Activated CD8-positive, alpha-beta memory T cell treated with anti-CD3 and anti-CD28 coated beads, Interleukin-2, amount 10 ng/mL, durations not matched to agents 7 days and 5 days (primary cell): Measurements from ENCODE around the gene BCL7B. TPM values are rescaled to one million over a fixed set of nuclear protein-coding genes. Genes with fewer than 3 reads are reported as not detected.
"Not testable (repeated sequence)": the region's sequence is repeated elsewhere in the genome, so short reads cannot be mapped to it uniquely, and the experiment has no call there.

Experiments used
- ATAC-seq: fragments of 150-1000 bp; cut with Tn5 transposase; one replicate; pipeline ENCODE4 v1.10.0; 2021; ENCODE audit warnings: moderate library complexity
- CTCF ChIA-PET: fragments of 350-600 bp; sonication (Branson Sonifier 250); formaldehyde crosslinking; loops from one replicate; lab custom pipeline; 2021; ENCODE audit warnings: antibody characterized with exemption; lab: Charles Lee
- DNase-seq: peaks from one replicate; pipeline ENCODE4 v3.0.0-alpha.2; 2020
- H3K27ac Mint-ChIP-seq: one replicate; pipeline ENCODE4 v1.8.0; 2021; ENCODE audit warnings: mild to moderate bottlenecking, mixed read lengths
- H3K27me3 Mint-ChIP-seq: one replicate; pipeline ENCODE4 v1.8.0; 2021; ENCODE audit warnings: mixed read lengths
- H3K36me3 Mint-ChIP-seq: one replicate; pipeline ENCODE4 v1.8.0; 2021; ENCODE audit warnings: mild to moderate bottlenecking, mixed read lengths
- H3K4me1 Mint-ChIP-seq: one replicate; pipeline ENCODE4 v1.8.0; 2021; ENCODE audit warnings: mixed read lengths
- H3K4me3 Mint-ChIP-seq: one replicate; pipeline ENCODE4 v1.8.0; 2021; ENCODE audit warnings: mild to moderate bottlenecking, moderate library complexity, mixed read lengths
- H3K9me3 Mint-ChIP-seq: one replicate; pipeline ENCODE4 v1.8.0; 2022; ENCODE audit warnings: low read depth, mixed read lengths
- total RNA-seq, 2 experiments: library from RNA; stranded (reverse); gene quantifications; one replicate each; pipeline ENCODE4 v1.2.3, GENCODE V29; 2021

The BCL7B gene
- total RNA-seq, 2 experiments from 2014 or later = 74.9 to 87.0 TPM

DNA sequence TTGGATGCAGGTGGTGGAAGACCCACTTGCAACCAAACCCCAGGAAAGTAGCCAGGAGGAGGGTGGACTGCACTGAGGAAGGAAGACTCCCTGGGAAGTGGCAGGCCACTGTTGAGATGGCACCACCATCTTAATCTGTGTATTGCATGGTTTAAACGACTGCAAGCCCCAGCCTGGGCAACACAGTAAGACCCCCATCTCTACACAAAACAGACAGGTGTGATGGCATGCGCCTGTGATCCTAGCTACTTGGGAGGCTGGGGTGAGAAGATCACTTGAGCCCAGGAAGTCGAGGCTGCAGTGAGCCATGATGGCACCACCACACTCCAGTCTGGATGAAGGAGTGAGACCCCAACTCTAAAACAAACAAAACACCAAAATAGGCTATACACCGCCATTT, 9.7 kb upstream of the BCL7B start:
- Mint-ChIP-seq H3K4me3 (no peak overlapping the region), H3K9me3 (no peaks in the 10 kb centered on the region), H3K4me1 (peaks cover 27% of the 10 kb centered on the region), H3K27ac (no peak overlapping the region), H3K36me3 (peaks cover 21% of the 10 kb centered on the region), H3K27me3 (no peaks in the 10 kb centered on the region)
- ATAC-seq = no peak
- no peak for DNase-seq
- CTCF ChIA-PET = interaction anchor here (0.7 to 2.2 kb wide), 6 partner anchors 10 to 46 kb away, joined by 3 to 17 read pairs (median 3); partner anchors contain the start of genes BCL7B and TBL2

DNA sequence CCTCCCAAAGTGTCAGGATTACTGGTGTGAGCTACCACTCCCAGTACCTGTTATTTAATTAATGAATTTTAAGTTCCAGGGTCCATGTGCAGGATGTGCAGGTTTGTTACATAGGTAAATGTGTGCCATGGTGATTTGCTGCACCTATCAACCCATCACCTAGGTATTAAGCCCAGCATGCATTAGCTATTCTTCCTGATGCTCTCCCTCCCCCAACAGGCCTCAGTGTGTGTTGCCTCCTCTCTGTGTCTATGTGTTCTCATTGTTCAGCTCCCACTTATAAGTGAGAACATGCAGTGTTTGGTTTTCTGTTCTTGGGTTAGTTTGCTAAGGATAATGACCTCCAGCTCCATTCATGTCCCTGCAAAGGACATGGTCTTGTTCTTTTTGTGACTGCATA, 8.9 kb upstream of the BCL7B start:
- H3K9me3 Mint-ChIP-seq, H3K27me3 Mint-ChIP-seq, DNase-seq: not testable (repeated sequence)
- Mint-ChIP-seq H3K4me1 (peaks cover 29% of the 10 kb centered on the region), H3K27ac (peak overlapping the region; percentile 84), H3K4me3 (peak overlapping the region; percentile 72), H3K36me3 (peaks cover 17% of the 10 kb centered on the region)
- ATAC-seq = peak; percentile 46
- CTCF ChIA-PET = interaction anchor here (0.8 to 2.2 kb wide), 10 partner anchors 10 to 169 kb away, joined by 3 to 17 read pairs (median 4); partner anchors contain the start of genes BCL7B and TBL2

DNA sequence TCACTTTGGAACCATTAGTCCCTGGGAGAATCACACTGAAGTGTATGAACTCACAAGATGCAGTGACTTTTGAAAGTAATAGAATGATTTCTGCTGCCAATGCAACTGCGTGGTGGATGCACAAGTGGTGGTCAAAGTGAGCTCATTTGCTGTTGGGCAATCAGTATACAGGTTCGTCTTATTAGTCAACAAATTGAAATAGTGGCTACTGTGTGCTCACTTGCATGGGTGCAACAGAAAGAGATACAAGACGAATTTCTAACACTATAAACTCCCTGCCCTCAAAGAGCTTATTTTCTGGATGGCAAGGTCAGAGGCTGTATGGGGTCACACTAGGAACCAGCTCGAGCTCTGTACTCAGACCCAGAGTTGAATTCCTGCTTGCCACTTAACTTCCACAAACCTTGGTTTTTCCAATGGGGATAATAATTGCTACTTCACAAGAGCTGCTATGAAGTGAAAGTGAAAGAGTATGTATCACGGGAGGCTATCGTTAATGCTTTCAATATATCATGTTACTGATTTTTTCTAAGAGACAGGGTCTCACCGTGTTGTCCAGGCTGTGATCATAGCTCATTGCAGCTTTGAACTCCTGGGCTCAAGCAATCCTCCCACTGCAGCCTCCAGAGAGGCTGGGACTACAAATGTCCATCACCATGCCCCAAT, 8.3 kb upstream of the BCL7B start:
- peaks cover 13% of the 10 kb centered on the region for H3K36me3 Mint-ChIP-seq
- peak overlapping the region; percentile 72 for H3K4me3 Mint-ChIP-seq
- ATAC-seq (peak; percentile 66), DNase-seq (no peak)
- H3K27ac Mint-ChIP-seq = peak overlapping the region; percentile 84
- no peaks in the 10 kb centered on the region for H3K9me3 Mint-ChIP-seq
- H3K27me3 Mint-ChIP-seq = no peaks in the 10 kb centered on the region
- H3K4me1 Mint-ChIP-seq = peaks cover 29% of the 10 kb centered on the region
- CTCF ChIA-PET = interaction anchor here (0.8 to 2.2 kb wide), 9 partner anchors 9 to 169 kb away, joined by 3 to 17 read pairs (median 4); partner anchors contain the start of genes BCL7B and TBL2

DNA sequence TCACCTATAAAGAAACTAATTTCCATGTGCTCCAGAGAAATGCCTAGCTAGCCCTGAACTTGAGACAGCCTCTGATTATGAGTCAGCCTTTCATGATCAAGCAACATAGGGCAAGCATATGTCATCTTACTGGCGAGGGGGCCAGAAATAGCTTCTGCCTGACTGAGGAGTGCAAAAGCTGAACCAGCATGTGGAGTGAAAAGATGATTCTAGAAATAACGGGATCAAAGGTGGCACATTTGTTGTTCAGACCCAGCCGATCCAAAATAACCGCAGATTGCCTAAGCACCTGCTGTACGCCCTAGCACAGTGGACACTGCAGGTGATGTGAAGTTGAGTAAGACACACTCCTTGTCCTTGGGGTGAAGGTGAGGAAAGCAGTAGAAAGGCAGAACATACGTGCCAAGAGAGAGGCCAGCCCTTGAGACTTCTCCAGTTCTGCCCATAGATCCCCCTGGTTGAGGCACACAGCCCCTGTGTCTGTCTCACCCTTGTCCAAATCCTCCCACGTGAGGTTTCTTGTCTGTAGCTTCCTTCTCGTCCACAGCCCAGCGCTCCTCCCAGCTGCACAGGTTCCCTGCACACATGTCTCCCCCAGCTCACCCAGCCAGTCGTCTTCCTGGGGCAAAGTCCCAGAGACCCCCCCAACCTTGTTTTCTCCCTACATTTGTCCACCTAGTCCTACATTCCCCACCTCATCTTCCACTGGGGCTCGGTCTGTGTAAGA, 2.8 kb upstream of the BCL7B start:
- ATAC-seq = no peak
- Mint-ChIP-seq H3K36me3 (peaks cover 3% of the 10 kb centered on the region), H3K4me1 (peaks cover 25% of the 10 kb centered on the region), H3K9me3 (no peaks in the 10 kb centered on the region), H3K4me3 (no peak overlapping the region), H3K27ac (peak overlapping the region; percentile 4), H3K27me3 (no peaks in the 10 kb centered on the region)
- CTCF ChIA-PET = interaction anchor here (1.2 to 4.8 kb wide), 4 partner anchors 33 to 166 kb away, joined by 4 to 26 read pairs (median 7); partner anchors contain the start of gene BAZ1B
- no peak for DNase-seq

DNA sequence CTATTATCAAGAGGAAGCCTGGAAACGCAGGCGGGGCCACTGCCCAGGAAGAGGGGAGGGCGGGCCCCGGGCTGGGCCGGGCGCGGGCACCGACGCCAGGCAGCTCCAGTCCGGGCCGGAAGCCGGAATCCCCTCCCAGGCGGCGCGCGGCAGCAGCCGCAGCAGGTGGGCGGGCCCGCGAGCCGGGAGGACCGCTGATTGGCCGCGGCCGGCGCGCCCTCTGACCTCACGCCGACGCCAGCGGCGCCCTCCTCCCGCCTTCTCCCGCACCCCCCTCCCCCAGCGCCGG, 438 bp downstream of the BCL7B start:
- ATAC-seq (peak; percentile 93), DNase-seq (peak; percentile 94)
- Mint-ChIP-seq H3K9me3 (no peaks in the 10 kb centered on the region), H3K4me3 (peak overlapping the region; percentile 97), H3K4me1 (peaks cover 41% of the 10 kb centered on the region), H3K27ac (peak overlapping the region; percentile 92), H3K36me3 (peaks cover 15% of the 10 kb centered on the region), H3K27me3 (no peaks in the 10 kb centered on the region)
- CTCF ChIA-PET = interaction anchor here (0.7 to 4.8 kb wide), 9 partner anchors 9 to 178 kb away, joined by 3 to 26 read pairs (median 5); partner anchors contain the start of genes BAZ1B and TBL2

DNA sequence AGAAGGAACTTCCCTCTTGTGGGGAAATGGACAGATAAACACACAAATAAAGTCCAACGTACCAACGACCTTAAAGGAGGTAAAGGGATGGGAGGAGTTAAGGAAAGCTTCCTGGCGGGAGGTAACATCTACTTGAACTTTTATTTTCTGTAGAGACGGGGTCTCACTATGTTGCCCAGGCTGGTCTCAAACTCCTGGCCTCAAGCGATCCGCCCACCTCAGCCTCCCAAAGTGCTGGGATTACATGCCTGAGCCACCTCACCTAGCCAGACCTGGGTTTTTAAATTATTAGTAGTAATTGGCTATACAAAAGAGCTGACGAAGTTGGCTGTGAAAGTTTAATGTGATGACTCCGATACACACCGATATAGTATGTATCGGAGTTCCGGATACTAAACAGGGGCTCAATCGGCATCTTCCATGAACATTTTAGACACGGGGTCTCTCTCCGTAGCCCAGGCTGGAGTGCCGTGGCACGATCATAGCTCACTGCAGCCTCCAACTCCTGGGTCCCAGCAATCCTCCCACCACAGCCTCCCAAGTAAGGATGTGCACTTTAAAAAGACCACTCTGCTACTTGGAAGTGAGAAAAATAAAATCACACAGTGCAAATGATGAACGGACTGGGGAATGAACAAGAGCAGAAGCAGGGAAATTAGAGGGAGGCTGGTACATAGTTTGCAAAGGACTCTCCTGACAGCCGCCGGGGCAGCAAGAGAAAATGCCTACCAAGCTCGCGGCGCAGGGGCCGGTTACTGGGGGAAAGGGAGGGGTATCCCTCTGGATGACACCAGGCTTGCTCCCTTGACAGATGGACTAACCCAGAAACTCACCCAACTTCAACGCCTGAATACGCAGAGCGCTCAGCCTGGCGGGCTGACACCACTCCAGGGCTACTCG, 1.0 kb downstream of the BCL7B start:
- CTCF ChIA-PET = interaction anchor here (0.7 to 4.8 kb wide), 8 partner anchors 10 to 178 kb away, joined by 3 to 26 read pairs (median 5); partner anchors contain the start of genes BAZ1B and TBL2
- Mint-ChIP-seq H3K27ac (peak overlapping the region; percentile 79), H3K4me1 (peaks cover 40% of the 10 kb centered on the region), H3K4me3 (peak overlapping the region; percentile 97), H3K36me3 (peaks cover 16% of the 10 kb centered on the region), H3K27me3 (no peaks in the 10 kb centered on the region), H3K9me3 (no peaks in the 10 kb centered on the region)
- no peak for ATAC-seq
- no peak for DNase-seq

DNA sequence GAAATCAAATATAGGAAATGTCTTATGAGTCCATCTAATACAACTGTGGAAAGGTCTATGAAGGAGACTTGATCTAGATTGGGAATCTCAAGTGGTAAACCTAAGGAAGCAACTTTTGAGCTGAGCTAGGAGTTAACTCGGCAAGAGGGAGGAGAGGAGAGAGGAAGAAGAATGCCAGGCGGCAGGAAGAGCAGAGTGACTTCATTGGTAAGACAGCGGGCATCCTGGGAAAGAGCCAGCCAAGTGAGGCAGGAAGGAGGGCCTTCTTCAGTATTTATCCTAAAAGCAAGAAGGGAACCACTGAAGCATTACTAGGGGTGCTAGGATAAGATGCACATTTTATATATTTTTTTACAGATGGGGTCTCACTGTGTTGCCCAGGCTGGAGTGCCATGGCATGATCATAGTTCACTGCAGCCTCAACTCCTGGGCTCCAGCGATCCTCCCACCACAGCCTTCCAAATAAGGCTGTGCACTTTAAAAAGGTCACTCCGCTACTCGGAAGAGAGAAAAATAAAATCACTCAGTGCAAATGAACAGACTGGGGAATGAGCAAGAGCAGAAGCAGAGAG, 2.0 kb downstream of the BCL7B start:
- DNase-seq = no peak
- Mint-ChIP-seq H3K27me3 (no peaks in the 10 kb centered on the region), H3K36me3 (peaks cover 20% of the 10 kb centered on the region), H3K4me3 (peak overlapping the region; percentile 97), H3K9me3 (no peaks in the 10 kb centered on the region), H3K4me1 (peaks cover 41% of the 10 kb centered on the region), H3K27ac (peak overlapping the region; percentile 59)
- CTCF ChIA-PET = interaction anchor here (0.8 to 4.8 kb wide), 3 partner anchors 23 to 35 kb away, joined by 3 to 26 read pairs (median 5); partner anchors contain the start of genes BAZ1B and TBL2
- no peak for ATAC-seq

DNA sequence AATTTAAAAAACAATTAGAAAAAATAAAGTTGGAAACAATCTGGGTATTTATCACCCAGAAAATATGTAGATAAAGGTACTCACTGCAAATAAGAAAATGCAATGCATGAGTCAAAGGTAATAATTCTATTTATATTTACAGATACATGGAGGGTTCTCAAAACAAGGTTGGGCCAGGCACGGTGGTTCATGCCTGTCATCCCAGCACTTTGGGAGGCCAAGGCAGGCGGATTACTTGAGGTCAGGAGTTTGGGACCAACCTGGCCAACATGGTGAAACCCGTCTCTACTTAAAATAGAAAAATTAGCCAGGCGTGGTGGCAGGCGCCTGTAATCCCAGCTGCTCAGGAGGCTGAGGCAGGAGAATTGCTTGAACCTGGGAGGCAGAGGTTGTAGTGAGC, 7.4 kb downstream of the BCL7B start:
- ATAC-seq, H3K9me3 Mint-ChIP-seq, H3K4me3 Mint-ChIP-seq, DNase-seq, H3K27ac Mint-ChIP-seq, H3K27me3 Mint-ChIP-seq: not testable (repeated sequence)
- peaks cover 34% of the 10 kb centered on the region for H3K36me3 Mint-ChIP-seq
- peaks cover 48% of the 10 kb centered on the region for H3K4me1 Mint-ChIP-seq
- CTCF ChIA-PET = interaction anchor here (0.7 kb wide), 1 partner anchor 17 kb away, joined by 3 read pairs; no protein-coding TSS in a partner anchor

DNA sequence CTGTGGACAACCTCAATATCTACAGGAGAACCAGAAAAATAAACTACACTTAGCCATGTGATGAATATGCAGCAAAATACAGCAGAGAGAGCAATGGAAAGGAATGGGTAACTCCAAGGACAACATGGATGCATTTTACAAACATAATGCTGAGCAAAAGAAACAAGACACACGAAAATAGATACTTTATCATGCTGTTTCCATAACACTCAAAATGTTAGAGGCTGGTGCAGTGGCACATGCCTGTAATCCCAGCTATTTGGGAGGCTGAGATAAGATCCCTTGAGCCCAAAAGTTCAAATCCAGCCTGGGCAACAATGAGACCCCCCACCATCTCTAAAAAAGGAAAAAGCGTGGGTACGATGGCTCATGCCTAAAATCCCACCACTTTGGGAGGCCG, 8.3 kb downstream of the BCL7B start:
- H3K9me3 Mint-ChIP-seq = no peaks in the 10 kb centered on the region
- DNase-seq (no peak), ATAC-seq (no peak)
- no peaks in the 10 kb centered on the region for H3K27me3 Mint-ChIP-seq
- peaks cover 31% of the 10 kb centered on the region for H3K36me3 Mint-ChIP-seq
- CTCF ChIA-PET = interaction anchor here (0.7 kb wide), 1 partner anchor 18 kb away, joined by 3 read pairs; no protein-coding TSS in a partner anchor
- H3K4me1 Mint-ChIP-seq = peaks cover 43% of the 10 kb centered on the region
- H3K4me3 Mint-ChIP-seq = no peak overlapping the region
- H3K27ac Mint-ChIP-seq = no peak overlapping the region

DNA sequence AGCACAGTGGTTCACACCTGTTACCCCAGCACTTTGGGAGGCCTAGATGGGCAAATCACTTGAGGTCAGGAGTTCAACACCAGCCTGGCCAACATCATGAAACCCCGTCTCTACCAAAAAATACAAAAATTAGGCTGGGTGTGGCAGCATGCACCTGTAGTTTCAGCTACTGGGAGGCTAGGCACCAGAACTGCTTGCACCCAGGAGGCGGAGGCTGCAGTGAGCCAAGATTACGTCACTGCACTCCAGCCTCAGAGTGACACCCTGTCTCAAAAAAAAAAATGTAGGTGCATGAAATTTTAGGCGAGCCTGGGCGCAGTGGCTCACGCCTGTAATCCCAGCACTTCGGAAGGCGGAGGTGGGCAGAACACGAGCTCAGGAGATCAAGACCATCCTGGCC, 9.6 kb downstream of the BCL7B start:
- Mint-ChIP-seq H3K36me3 (peaks cover 37% of the 10 kb centered on the region), H3K9me3 (no peaks in the 10 kb centered on the region), H3K4me1 (peaks cover 39% of the 10 kb centered on the region), H3K27me3 (no peaks in the 10 kb centered on the region), H3K4me3 (no peak overlapping the region), H3K27ac (peak overlapping the region; percentile 35)
- CTCF ChIA-PET = interaction anchor here (0.6 to 1.6 kb wide), 2 partner anchors 10 to 39 kb away, joined by 4 to 5 read pairs; no protein-coding TSS in a partner anchor
- DNase-seq (no peak), ATAC-seq (no peak)

DNA sequence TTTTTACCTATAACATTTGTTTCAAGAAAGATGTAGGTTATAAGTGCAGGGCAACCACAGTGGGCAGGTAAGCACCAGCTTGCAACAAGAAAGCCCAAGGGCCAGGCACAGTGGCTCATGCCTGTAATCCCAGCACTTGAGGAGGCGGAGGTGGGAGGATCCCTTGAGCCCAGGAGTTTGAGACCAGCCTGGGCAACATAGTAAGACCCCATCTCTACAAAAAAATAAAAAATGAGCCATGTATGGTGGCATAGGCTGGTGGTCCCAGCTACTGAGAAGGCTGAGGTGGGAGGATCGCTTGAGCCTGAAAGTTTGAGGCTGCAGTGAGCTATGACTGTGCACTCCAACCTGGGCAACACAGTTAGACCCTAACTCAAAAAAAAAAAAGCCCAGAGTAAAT, 12.8 kb downstream of the BCL7B start:
- Mint-ChIP-seq H3K4me3 (no peak overlapping the region), H3K4me1 (peaks cover 33% of the 10 kb centered on the region), H3K27ac (no peak overlapping the region), H3K27me3 (no peaks in the 10 kb centered on the region), H3K36me3 (peaks cover 44% of the 10 kb centered on the region), H3K9me3 (no peaks in the 10 kb centered on the region)
- CTCF ChIA-PET = interaction anchor here (0.6 kb wide), 1 partner anchor 33 kb away, joined by 3 read pairs; no protein-coding TSS in a partner anchor
- DNase-seq (no peak), ATAC-seq (no peak)

DNA sequence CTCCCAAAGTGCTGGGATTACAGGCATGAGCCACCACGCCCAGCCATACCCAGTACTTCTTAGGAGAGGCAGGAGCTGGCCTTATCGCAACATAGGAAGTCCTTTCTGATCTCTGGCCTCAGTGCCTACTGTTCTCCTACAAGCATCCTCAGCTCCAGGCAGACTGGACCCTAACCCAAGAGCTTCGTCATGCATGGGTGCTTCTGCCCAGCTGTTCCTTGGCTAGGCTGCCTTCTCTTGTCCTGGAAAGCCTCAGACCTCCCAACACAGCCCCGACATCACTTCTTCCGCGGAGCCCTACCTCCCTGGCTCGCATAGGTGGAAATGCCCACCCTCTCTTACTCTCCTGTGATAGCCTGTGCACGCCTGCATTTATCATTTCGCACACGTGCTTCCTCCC, 15.8 kb downstream of the BCL7B start:
- CTCF ChIA-PET = interaction anchor here (1.3 kb wide), 1 partner anchor 21 kb away, joined by 3 read pairs; no protein-coding TSS in a partner anchor
- Mint-ChIP-seq H3K27me3 (no peaks in the 10 kb centered on the region), H3K36me3 (peaks cover 52% of the 10 kb centered on the region), H3K9me3 (no peaks in the 10 kb centered on the region), H3K4me3 (no peak overlapping the region), H3K27ac (no peak overlapping the region), H3K4me1 (peaks cover 12% of the 10 kb centered on the region)
- DNase-seq (no peak), ATAC-seq (no peak)
